Activated CD4-positive, alpha-beta memory T cell treated with anti-CD3 and anti-CD28 coated beads, Interleukin-2, amount 10 ng/mL, durations not matched to agents 7 days and 5 days (primary cell): ENCODE measurements around the gene CSF3. TPM values are rescaled to one million over a fixed set of nuclear protein-coding genes. Genes with fewer than 3 reads are reported as not detected.

Source experiments
- total RNA-seq, 2 experiments: library from RNA; stranded (reverse); gene quantifications; one replicate each; pipeline ENCODE4 v1.2.3, GENCODE V29; 2021

Gene CSF3
- total RNA-seq, 2 experiments from 2014 or later: not detected

Other genes starting within 250 kb of the CSF3 start
- gene IKZF3, start 151.1 kb upstream of the CSF3 start, total RNA-seq: 10 to 100 TPM; 37.9 to 38.2 TPM
- not detected for gene ZPBP2, start 147.2 kb upstream of the CSF3 start, total RNA-seq
- gene GSDMB, start 96.8 kb upstream of the CSF3 start, total RNA-seq: 10 to 100 TPM; 41.2 to 41.4 TPM
- 100 to 1,000 TPM; 104 to 111 TPM for gene ORMDL3, start 87.8 kb upstream of the CSF3 start, total RNA-seq
- gene LRRC3C, start 87.7 kb upstream of the CSF3 start, total RNA-seq: not detected
- gene GSDMA, start 52.4 kb upstream of the CSF3 start, total RNA-seq: under 1 TPM; 0.33 to 0.78 TPM
- 10 to 100 TPM; 90.3 to 92.2 TPM for gene PSMD3, start 34.6 kb upstream of the CSF3 start, total RNA-seq
- gene MED24, start 39.0 kb downstream of the CSF3 start, total RNA-seq: 10 to 100 TPM; 82.2 to 84.2 TPM
- 1 to 10 TPM; 8.4 TPM for gene THRA, start 47.5 kb downstream of the CSF3 start, total RNA-seq
- gene NR1D1, start 85.1 kb downstream of the CSF3 start, total RNA-seq: 1 to 10 TPM; 5.2 to 5.9 TPM
- gene MSL1, start 106.5 kb downstream of the CSF3 start, total RNA-seq: 100 to 1,000 TPM; 102 to 103 TPM
- 10 to 100 TPM; 84.5 to 89.1 TPM for gene CASC3, start 125.1 kb downstream of the CSF3 start, total RNA-seq
- gene RAPGEFL1, start 162.0 kb downstream of the CSF3 start, total RNA-seq: 1 to 10 TPM; 4.7 to 6.0 TPM
- 10 to 100 TPM; 26.0 TPM for gene WIPF2, start 203.9 kb downstream of the CSF3 start, total RNA-seq